ENCODE results near the gene TSHB.

TSHB gene

DNA sequence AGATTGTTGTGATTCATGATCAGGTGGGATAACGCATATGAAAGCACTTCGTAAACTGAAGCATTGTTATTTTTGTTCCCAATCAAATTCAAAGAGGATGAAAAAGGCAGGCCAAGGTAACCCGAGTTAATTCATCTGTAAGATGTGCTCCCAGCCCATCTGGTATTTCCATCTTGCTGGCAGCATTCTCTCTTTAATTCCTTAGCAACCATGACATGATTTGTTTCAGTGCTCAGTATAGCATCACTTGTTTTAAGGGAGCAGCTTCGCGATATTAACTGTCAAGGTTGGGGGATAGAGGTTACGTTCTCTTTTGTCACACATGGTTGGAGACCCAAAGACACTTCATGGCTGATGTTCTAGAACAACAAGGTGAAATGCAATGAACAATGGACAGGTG lies 53.3 kb downstream of the TSHB start:
- no peak for ATAC-seq (replicated peaks)
- H3K27me3 Mint-ChIP-seq, result no peaks in the 10 kb centered on the region
- no peak overlapping the region for H3K27ac Mint-ChIP-seq
- no peaks in the 10 kb centered on the region for H3K9me3 Mint-ChIP-seq
- H3K36me3 Mint-ChIP-seq (ENCODE audit: insufficient read depth), result no peaks in the 10 kb centered on the region
- no peak overlapping the region for H3K4me3 Mint-ChIP-seq
- peaks cover 19 to 21% of the 10 kb centered on the region in 2 donors for H3K4me1 Mint-ChIP-seq (ENCODE audit: low read depth in 2 of 2)
- no peak for DNase-seq
